CD14-positive monocyte (primary cell): ENCODE data around the gene CACHD1. TPM values are rescaled to one million over a fixed set of nuclear protein-coding genes. Genes with fewer than 3 reads are reported as not detected.
A peak's percentile ranks its signal among the peaks of the same experiment; 100 is the strongest.

Experiments used
- DNase-seq, 3 donors: peaks; one replicate each; pipeline ENCODE4 v3.0.0-alpha.2; 2011 to 2022
- H2AFZ ChIP-seq: 2 replicates; pipeline ENCODE4 v1.6.0; 2012; ENCODE audit warnings: mild to moderate bottlenecking, low read depth, low read length, inconsistent platforms; ENCODE audit not compliant: insufficient read depth, poor library complexity, severe bottlenecking
- H3K27ac ChIP-seq, 2 donors: 1 replicate in 1 of 2; 2 replicates in 1 of 2; pipeline ENCODE4 v1.5.1; 2012 to 2013; ENCODE audit warnings: low read length in 2 of 2, control low read depth in 1 of 2, inconsistent platforms in 1 of 2, low read depth in 1 of 2, mild to moderate bottlenecking in 1 of 2
- H3K27me3 ChIP-seq, 2 donors: one replicate each; pipeline versions ENCODE4 v1.6.0 to v1.6.1; 2011 to 2013; ENCODE audit warnings: low read length in 2 of 2; ENCODE audit not compliant: control insufficient read depth in 2 of 2, insufficient read depth in 2 of 2
- H3K36me3 ChIP-seq, 2 donors: replicated peaks in 1 of 2; 1 replicate in 1 of 2; 2 replicates in 1 of 2; pipeline versions ENCODE4 v1.5.1 to v1.6.1; 2012 to 2013; ENCODE audit warnings: low read length in 2 of 2, control low read depth in 1 of 2, inconsistent platforms in 1 of 2, mild to moderate bottlenecking in 1 of 2; ENCODE audit not compliant: insufficient read depth in 2 of 2, control insufficient read depth in 1 of 2
- H3K4me1 ChIP-seq, 2 donors: 1 replicate in 1 of 2; 2 replicates in 1 of 2; pipeline versions ENCODE4 v1.5.1 to v1.6.1; 2012 to 2013; ENCODE audit warnings: low read length in 2 of 2, control low read depth in 1 of 2, inconsistent platforms in 1 of 2, mild to moderate bottlenecking in 1 of 2, moderate library complexity in 1 of 2; ENCODE audit not compliant: insufficient read depth in 2 of 2, control insufficient read depth in 1 of 2
- H3K4me2 ChIP-seq: replicated peaks from 2 replicates; pipeline ENCODE3; 2012; ENCODE audit warnings: low read length, moderate library complexity, mild to moderate bottlenecking; ENCODE audit not compliant: poor library complexity, severe bottlenecking; ENCODE audit errors: extremely low read depth
- H3K4me3 ChIP-seq, 3 experiments: fragments of 200-600 bp in 1 of 3; sonication (generic) in 1 of 3; replicated peaks in 1 of 3; 1 replicate in 2 of 3; 2 replicates in 1 of 3; pipeline ENCODE4 v1.5.1; 2011 to 2013; ENCODE audit warnings: low read length in 3 of 3, mild to moderate bottlenecking in 3 of 3, control low read depth in 2 of 3, low read depth in 2 of 3, inconsistent platforms in 1 of 3, moderate library complexity in 1 of 3
- H3K79me2 ChIP-seq: 2 replicates; pipeline ENCODE4 v1.6.0; 2012; ENCODE audit warnings: mild to moderate bottlenecking, control low read depth, inconsistent platforms, low read length, moderate library complexity; ENCODE audit not compliant: insufficient read depth
- H3K9ac ChIP-seq: 2 replicates; pipeline ENCODE4 v1.6.0; 2017; ENCODE audit warnings: low read length, mild to moderate bottlenecking; ENCODE audit not compliant: insufficient read depth, poor library complexity, severe bottlenecking
- H3K9me3 ChIP-seq, 2 donors: replicated peaks in 1 of 2; 1 replicate in 1 of 2; 2 replicates in 1 of 2; pipeline versions ENCODE4 v1.5.1 to v1.6.1; 2012 to 2013; ENCODE audit warnings: low read length in 2 of 2, control low read depth in 1 of 2; ENCODE audit not compliant: control insufficient read depth in 1 of 2, insufficient read depth in 1 of 2
- H4K20me1 ChIP-seq: 2 replicates; pipeline ENCODE4 v1.6.0; 2012; ENCODE audit warnings: mild to moderate bottlenecking, low read length, control low read depth, moderate library complexity; ENCODE audit not compliant: insufficient read depth
- H3K27ac Mint-ChIP-seq, 7 donors: one replicate each; pipeline ENCODE4 v1.8.0; 2020; ENCODE audit warnings: mild to moderate bottlenecking in 7 of 7, mixed read lengths in 7 of 7, moderate library complexity in 6 of 7, inconsistent platforms in 2 of 7
- H3K27me3 Mint-ChIP-seq, 3 donors: one replicate each; pipeline ENCODE4 v1.8.0; 2021 to 2022; ENCODE audit warnings: low read depth in 3 of 3, mild to moderate bottlenecking in 3 of 3, mixed read lengths in 3 of 3, moderate library complexity in 3 of 3, inconsistent platforms in 1 of 3
- H3K36me3 Mint-ChIP-seq, 2 donors: one replicate each; pipeline ENCODE4 v1.8.0; 2020; ENCODE audit warnings: mixed read lengths in 2 of 2, inconsistent platforms in 1 of 2, mild to moderate bottlenecking in 1 of 2
- H3K4me1 Mint-ChIP-seq: one replicate; pipeline ENCODE4 v1.8.0; 2020; ENCODE audit warnings: mild to moderate bottlenecking, mixed read lengths
- H3K4me3 Mint-ChIP-seq, 2 donors: one replicate each; pipeline ENCODE4 v1.8.0; 2020; ENCODE audit warnings: mild to moderate bottlenecking in 2 of 2, mixed read lengths in 2 of 2, moderate library complexity in 1 of 2
- H3K9me3 Mint-ChIP-seq, 7 donors: one replicate each; pipeline ENCODE4 v1.8.0; 2020 to 2022; ENCODE audit warnings: mixed read lengths in 7 of 7, mild to moderate bottlenecking in 6 of 7, moderate library complexity in 6 of 7, inconsistent platforms in 2 of 7
- WGBS: methylation state at CpG from one replicate; pipeline ENCODE4 v1.1.5; 2013; ENCODE audit warnings: missing lambda C conversion rate; ENCODE audit not compliant: insufficient coverage; 5-methylcytosine and 5-hydroxymethylcytosine counted together
- intact Hi-C, 2 donors: fragments of 100-400 bp; cut with micrococcal nuclease; formaldehyde crosslinking; loops; one replicate each; pipeline versions ENCODE4 v1.15.0 to v1.15.1; 2023
- polyA plus RNA-seq, 3 donors: library from polyadenylated mRNA; depleted of rRNA in 1 of 3; unstranded in 2 of 3; stranded (reverse) in 1 of 3; fragments of 300-500 nt in 2 of 3; fragments of >200 nt in 1 of 3; fragmentation: Illumina TruSeq in 2 of 3; gene quantifications; 1 replicate in 2 of 3; 2 replicates in 1 of 3; pipeline ENCODE4 v1.2.3, GENCODE V29; 2012 to 2021
- TF ChIP-seq, protein P1 (sequence below): fragments of 200-600 bp; IDR thresholded peaks from one replicate; pipeline ENCODE4 v1.8.0; 2022; ENCODE audit warnings: antibody characterized with exemption, mild to moderate bottlenecking

The CACHD1 gene
- polyA plus RNA-seq, 3 donors: 0.12 TPM; not detected in 2

DNA sequence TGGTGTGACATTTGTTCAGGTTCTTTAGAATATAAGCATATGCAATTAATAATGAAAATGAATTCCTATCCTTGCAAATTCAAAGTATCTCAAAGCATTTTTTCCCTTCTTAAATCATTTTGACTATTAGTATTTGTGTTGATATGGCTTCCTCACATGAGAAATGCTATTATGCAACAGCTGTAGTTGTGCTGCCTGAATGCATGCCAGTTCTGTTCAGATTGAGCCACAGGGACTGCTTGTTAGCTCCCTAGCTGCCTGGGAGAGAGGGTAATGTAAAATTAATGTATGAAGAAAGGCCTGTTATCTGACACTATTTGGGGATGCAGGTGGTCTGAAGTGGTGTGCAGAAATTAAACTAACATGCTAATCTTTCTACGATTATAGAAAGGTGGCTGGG, 45.5 kb downstream of the CACHD1 start:
- Histone ChIP-seq H3K4me1 (peaks cover 50 to 53% of the 10 kb centered on the region in 2 donors), H3K36me3 (no peaks in the 10 kb centered on the region), H3K9me3 (peaks cover 0 to 2% of the 10 kb centered on the region in 2 donors), H3K27me3 (no peaks in the 10 kb centered on the region), H3K4me3 (no peak overlapping the region), H2AFZ (no peak overlapping the region), H3K9ac (no peak overlapping the region), H4K20me1 (no peaks in the 10 kb centered on the region), H3K79me2 (no peaks in the 10 kb centered on the region), H3K27ac (no peak overlapping the region), H3K4me2 (no peak overlapping the region)
- peak; percentile 38 to 61 (median 42) for DNase-seq
- no peak overlapping the region for H3K4me3 Mint-ChIP-seq
- peaks cover 0 to 2% (median 2%) of the 10 kb centered on the region in 3 donors for H3K27me3 Mint-ChIP-seq
- H3K36me3 Mint-ChIP-seq: no peaks in the 10 kb centered on the region
- no CpG with 5 or more reads among the region's 1 CpG for WGBS
- peaks cover 0 to 2% (median 0%) of the 10 kb centered on the region in 7 donors for H3K9me3 Mint-ChIP-seq
- intact Hi-C loops: no loop called here
- H3K4me1 Mint-ChIP-seq: peaks cover 43% of the 10 kb centered on the region
- TF ChIP-seq, protein P1, sequence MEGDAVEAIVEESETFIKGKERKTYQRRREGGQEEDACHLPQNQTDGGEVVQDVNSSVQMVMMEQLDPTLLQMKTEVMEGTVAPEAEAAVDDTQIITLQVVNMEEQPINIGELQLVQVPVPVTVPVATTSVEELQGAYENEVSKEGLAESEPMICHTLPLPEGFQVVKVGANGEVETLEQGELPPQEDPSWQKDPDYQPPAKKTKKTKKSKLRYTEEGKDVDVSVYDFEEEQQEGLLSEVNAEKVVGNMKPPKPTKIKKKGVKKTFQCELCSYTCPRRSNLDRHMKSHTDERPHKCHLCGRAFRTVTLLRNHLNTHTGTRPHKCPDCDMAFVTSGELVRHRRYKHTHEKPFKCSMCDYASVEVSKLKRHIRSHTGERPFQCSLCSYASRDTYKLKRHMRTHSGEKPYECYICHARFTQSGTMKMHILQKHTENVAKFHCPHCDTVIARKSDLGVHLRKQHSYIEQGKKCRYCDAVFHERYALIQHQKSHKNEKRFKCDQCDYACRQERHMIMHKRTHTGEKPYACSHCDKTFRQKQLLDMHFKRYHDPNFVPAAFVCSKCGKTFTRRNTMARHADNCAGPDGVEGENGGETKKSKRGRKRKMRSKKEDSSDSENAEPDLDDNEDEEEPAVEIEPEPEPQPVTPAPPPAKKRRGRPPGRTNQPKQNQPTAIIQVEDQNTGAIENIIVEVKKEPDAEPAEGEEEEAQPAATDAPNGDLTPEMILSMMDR: no peak
- peak overlapping the region in 4 of 7 donors; percentile 23 to 88 (median 64) for H3K27ac Mint-ChIP-seq

DNA sequence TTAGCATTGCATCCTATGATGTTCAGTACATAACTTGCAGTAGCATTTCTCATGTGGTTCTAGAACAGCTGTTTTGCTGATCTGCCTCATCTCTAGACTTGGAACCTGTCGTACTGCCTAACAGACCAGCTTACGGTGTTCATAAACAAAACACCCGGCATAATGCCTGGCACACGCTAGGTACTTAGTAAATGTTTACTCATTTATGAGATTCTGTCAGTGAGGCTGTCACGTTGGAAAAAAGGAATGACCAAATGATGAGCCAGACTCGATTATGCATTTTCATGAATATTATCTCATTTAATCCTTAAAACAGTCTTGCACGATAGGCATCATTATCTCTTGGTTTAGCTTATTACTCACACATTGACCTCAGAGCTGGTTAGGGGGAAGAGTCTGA, 46.4 kb downstream of the CACHD1 start:
- no peaks in the 10 kb centered on the region for H3K36me3 ChIP-seq
- Mint-ChIP-seq H3K4me1 (peaks cover 34% of the 10 kb centered on the region), H3K36me3 (no peaks in the 10 kb centered on the region), H3K9me3 (peaks cover 0 to 2% (median 0%) of the 10 kb centered on the region in 7 donors), H3K27me3 (peaks cover 0 to 2% (median 2%) of the 10 kb centered on the region in 3 donors), H3K4me3 (no peak overlapping the region), H3K27ac (no peak overlapping the region)
- no peak overlapping the region for H3K9ac ChIP-seq
- H3K79me2 ChIP-seq: no peaks in the 10 kb centered on the region
- no peak overlapping the region for H3K4me3 ChIP-seq
- TF ChIP-seq, protein P1: no peak
- DNase-seq: no peak
- H3K27me3 ChIP-seq: no peaks in the 10 kb centered on the region
- H3K4me1 ChIP-seq: peaks cover 43 to 44% of the 10 kb centered on the region in 2 donors
- no peaks in the 10 kb centered on the region for H4K20me1 ChIP-seq
- no peak overlapping the region for H3K27ac ChIP-seq
- peaks cover 0 to 2% of the 10 kb centered on the region in 2 donors for H3K9me3 ChIP-seq
- intact Hi-C loops: no loop called here
- no peak overlapping the region for H3K4me2 ChIP-seq
- H2AFZ ChIP-seq: no peak overlapping the region
- 100% methylated on average over 2 of the region's 7 CpGs for WGBS
